ENCODE data around the gene NDUFB2.
"Not testable (repeated sequence)": the region's sequence is repeated elsewhere in the genome, so short reads cannot be mapped to it uniquely, and the experiment has no call there.

NDUFB2 gene

DNA sequence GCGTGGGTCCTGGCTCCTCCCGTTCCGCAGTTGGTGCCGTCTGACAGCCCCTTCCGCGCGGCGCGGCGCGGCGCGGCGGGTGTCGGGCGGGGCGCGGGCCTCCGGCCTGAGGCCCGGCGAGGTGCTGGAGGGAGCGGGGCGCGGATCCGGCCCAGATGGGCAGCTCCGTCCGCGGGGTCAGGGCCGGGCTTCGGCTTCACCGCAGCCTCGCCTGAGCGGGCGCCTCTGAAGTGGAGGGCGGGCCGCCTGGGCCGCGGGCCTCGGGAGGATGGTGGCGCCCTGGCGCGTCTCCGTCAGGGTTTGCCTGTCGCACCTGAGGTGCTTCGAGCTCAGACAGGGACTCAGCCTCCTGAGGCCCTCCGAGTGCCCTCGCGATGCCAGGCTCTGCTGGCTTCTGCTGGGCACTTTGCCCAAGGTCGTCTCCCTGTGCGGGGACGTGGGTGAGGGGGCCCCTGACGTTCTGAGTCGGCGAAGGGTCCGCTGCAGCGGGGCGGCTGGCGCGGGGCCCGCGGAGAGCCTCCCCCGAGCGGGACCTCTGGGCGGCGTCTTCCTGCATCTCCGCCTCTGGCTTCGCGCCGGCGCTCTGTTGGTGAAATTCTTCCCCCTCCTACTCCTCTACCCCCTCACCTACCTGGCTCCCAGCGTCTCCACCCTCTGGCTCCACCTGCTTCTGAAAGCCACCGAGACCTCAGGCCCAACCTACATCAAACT, 23.3 kb upstream of the NDUFB2 start:
- peak; percentile 83 for DNase-seq

DNA sequence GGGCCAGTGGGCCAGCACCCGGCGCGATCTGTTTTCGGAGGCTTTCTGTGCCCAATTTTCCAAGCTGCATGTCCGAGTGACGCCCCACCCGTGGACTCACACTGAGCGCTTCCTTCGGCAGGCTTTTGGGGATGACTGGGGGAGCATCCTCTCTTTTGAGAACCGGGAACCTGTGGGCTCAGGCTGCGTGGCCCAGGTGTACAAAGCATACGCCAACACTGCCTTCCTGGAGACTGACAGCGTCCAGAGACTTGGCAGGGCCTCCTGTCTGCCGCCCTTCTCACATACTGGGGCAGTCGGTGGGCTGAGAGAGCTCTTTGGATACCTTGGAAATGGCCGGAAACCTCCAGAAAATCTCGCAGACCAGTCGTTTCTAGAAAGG, 22.7 kb upstream of the NDUFB2 start:
- no peak for DNase-seq

DNA sequence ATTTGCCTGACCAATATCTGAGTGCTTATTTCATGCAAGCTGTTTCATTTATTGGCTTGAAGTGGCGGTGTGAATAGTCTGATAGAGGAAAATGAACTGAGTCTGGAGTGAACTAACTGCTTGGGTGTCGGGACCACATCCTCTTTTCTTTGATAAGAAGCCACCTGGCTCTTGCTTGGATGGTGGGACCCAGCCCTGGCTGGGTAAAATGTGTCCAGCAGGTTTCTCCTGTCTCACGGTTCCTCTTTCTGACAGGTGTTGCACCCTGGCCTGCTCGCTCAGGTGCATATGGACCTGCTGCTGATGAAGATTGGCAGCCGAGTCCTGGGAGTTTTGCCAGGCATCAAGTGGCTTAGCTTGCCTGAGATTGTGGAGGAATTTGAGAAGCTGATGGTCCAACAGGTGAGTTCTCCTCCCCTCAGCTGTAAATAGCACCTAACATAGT, 22.1 kb upstream of the NDUFB2 start:
- DNase-seq: no peak

DNA sequence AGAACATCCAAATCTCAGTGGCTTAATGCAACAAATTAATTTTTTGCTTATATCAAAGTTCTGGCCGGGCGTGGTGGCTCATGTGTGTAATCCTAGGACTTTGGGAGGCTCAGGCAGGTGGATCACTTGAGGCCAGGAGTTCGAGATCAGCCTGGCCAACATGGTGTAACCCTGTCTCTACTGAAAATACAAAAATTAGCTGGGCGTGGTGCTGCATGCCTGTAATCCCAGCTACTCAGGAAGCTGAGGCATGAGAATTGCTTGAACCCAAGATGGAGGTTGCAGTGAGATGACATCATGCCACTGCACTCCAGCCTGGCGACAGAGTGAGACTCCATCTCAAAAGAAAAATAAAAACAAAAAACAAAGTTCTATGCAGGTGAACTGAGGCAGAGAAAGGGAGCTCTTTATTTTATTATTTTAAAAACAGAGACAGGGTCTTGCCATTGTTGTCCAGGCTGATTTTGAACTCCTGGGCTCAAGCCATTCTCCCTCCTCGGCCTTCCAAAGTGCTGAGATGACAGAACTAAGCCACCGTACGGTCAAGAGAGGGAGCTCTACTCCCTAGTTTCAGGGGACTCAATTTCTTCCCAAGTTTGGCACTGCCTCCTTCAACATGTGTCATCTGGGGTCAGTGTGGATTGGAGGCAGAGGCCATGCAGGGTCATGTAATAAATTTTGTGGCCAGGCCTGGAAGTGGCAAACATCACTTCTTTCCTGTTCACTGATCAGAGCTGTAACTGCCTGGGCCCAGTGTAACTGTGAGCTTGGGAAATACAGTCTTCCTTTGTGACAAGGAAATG, 21.4 kb upstream of the NDUFB2 start:
- DNase-seq: no peak

DNA sequence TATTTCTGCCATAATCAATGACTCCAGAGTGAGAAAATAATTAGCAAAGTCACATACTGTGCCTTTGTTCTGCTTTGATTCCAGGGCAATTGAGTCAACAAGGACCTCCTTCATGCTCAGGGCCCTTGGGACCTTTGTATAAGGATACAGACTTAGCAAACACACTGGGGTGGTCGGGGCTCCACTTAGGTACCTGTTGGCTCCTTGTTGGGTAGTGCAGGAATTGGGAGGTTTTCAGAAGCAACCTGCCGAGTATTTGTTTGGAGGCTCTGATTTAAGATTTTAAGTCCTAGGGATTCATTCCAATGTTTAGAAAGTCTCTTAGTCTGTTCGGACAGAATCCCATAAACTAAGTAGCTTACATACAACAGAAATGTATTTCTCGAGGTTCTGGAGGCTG, 20.8 kb upstream of the NDUFB2 start:
- DNase-seq: no peak

DNA sequence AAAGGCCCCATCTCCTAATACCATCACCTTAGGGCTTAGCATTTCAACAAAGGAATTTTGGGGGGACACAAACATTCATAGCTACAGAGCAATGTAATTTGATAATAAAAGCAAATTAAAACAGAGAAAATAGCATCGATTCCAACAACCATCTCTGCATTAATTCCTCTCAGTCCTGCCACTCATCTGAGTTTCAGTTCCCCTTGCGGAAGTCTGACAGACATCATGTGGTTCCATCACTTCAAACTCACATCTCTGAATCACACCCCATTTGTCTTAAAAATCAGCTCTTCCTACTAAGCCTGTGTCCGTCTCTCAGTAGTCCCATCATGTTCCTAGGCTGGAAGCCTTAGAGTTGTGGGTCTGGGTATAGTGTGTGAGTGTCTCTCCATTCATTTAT, 20.2 kb upstream of the NDUFB2 start:
- no peak for DNase-seq

DNA sequence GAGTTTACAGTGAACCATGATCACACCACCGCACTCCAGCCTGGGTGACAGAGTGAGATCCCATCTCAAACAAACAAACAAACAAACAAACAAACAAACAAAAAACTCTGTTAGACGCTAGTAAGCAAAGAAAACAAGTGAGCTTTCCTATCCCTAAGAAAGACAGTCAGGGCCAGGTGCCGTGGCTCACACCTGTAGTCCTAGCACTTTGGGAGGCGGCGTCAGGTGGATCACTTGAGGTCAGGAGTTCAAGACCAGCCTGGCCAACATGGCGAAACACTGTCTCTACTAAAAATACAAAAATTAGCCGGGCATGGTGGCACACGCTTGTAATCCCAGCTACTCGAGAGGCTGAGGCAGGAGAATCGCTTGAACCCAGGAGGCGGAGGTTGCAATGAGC, 19.6 kb upstream of the NDUFB2 start:
- not testable (repeated sequence) for DNase-seq

DNA sequence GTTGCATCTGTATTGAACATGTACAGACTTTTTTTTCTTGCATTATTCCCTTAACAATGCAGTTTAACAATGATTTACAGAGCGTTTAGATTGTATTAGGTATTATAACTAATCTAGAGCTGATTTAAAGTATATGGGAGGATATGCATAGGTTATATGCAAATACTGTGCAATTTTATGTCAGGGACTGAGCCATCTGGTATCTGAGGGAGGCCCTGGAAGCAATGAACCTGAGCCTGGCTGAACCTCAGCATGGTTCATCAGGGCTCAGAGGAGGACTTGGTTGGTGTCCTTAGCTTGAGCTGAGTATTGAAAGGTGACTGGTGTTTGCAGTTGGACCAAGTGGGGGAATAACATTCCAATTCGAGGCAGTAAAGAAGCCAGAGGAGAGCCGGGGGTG, 19.0 kb upstream of the NDUFB2 start:
- no peak for DNase-seq

DNA sequence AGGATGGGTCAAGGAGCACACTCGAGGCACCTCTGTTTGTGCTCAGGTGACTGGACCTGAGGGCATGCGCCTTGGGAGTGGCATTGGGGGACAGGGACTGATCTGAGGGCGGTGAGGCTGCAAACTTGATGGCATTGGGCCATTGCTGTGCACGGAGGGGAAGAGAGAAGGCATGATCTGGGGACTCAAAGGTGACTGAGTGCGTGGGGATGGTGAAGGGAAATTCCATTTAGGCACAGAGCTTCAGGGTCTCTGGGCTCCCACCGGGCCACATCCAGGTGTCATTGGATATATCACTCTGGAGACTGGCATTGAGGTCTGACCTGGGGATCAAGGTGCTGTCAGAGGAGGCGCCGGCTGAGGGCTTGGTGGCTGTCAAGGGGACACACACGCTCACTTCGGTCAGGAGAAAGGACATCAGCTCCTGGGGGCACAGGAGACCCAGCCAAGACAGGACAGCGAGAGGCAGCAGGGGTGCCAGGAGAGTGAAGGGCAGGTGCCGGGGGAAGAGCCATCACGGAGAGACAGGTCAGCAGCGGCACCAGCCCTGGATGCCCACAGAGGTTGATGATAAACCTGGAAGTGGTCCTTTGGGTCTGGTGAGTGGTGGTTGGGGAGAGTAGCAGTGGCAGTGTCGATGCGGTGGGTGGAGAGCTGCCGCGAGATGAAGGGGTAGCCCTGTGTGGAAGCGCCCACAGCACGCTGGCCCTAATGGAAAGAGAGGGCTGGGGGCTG, 18.3 kb upstream of the NDUFB2 start:
- DNase-seq: no peak

DNA sequence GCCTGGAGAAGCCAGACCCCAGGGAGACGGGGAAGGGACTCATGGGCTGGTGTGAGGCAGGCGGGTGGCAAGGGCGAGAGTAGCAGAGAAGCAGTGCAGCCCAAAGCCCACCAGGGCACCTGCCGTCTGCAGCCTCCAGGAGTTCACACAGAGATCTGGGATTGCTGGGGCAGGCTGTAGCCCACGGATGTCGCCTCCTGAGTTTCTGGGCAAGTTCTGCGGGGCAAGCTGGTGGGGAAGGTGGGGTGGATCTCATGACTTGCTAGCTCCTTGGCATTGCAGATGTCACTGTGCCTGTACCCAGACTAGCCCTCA, 17.7 kb upstream of the NDUFB2 start:
- DNase-seq: no peak

DNA sequence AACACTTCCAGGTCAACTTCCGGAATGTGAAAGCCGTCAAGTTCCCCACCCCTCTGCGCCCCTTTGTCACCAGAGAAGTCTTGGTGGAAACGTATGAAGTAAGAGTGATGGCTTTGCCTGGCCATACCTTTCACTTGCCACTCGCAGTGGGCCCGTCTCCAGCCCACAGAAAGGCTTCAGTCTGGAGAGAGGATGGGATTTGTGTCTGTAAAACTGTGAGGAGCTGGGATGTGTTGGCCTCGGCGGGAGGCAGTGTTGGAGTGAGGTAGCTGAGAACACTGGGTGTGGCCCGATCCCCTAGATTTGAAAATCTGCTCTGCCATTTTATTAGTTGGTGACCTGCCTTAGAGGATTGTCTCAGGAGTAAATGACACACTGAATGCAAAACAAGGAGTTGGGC, 17.3 kb upstream of the NDUFB2 start:
- DNase-seq: no peak

DNA sequence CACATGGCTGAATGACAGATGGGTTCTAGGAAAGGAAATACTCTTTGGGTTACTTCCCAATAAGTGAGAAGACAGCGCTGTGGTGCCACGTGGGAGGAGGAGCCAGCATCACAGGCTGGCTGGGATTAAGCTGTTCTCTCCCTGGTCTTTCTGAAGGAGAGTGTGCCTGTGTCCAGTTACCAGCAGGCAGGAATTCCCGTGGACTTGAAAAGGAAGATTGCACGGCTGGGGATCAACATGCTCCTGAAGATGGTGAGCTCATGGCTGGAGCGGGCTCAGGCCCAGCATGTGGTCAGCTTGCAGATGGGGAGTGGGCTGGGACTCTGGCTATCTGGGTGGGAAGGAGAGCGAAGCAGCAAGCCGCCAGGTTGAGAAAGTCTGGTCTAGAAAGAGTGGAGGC, 15.6 kb upstream of the NDUFB2 start:
- no peak for DNase-seq

DNA sequence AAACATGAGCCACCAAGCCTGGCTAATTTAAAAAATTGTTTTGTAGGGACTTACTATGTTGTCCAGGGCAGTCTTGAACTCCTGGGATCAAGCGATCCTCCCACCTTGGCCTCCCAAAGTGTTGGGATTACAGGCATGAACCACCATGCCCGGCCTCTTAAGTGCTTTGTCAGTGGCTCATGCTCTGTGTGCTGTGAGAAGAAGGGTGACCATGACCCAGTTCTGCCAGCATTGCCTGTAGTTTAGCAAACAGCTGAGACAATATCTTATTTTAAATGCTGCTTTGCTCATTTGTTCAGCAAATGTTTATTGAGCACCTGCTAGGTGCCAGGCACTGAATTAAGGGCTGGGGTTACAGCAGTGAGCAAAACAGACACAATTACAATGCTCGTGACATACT, 14.7 kb upstream of the NDUFB2 start:
- no peak for DNase-seq

DNA sequence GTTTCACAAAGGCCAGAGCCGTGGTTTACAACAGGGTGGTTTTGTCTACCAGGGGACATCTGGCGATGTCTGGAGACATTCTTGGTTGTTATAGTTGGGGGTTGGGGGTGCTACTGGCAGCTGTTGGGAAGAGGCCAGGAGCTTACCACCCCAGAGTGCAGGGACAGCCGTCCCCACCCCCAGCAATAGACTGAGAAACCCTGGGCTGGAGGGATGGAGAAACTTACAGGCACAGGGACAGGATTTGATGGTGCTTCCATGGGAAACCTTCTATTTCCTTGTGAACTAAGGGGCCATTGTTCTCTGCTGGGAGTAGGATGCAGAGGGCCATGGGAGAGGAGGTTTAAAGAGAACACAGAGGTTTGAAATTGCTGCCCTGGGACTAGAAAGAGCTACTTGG, 12.9 kb upstream of the NDUFB2 start:
- DNase-seq: no peak

DNA sequence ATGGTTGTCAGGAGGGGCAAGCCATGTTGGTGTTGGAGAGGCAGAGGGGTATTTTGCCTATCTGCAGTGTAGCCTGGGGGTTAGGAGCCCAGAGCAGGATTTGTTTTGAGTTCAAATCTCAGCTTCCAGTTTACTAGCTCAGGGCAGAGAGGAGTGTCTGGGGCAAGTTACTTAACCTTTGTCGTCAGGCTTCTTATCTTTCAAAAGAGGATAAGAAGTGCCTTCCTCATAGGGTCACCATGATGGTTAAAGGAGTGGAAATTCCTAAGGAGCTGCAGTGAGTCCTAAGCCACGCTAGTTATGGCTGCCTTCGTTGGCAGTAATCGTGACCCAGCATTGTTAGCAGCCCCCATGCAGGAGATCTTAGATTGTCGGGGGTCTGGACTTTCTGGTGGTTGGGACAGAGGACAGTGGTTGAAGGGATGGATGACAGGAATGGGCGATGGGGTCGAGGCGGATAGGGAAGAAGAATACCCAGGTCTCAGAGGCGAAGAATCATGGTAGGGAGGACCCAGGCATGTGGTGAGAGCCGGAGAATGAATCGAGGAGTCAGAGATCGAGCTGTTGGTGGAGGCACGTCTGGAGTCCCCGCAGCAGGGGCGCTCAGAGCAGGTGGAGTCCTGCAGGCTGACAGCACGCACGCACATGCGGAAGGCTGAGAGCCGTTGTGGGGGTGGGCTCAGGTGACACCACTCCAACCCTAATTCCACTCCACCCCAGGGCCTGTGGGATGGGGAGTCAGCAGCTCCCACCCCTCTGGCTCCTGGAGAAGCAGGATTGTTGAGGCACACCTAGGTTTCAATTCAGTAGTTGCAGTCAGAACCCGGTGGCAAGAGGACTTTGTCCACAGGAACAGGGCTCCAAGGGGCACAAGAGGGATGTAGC, 12.2 kb upstream of the NDUFB2 start:
- DNase-seq: no peak

DNA sequence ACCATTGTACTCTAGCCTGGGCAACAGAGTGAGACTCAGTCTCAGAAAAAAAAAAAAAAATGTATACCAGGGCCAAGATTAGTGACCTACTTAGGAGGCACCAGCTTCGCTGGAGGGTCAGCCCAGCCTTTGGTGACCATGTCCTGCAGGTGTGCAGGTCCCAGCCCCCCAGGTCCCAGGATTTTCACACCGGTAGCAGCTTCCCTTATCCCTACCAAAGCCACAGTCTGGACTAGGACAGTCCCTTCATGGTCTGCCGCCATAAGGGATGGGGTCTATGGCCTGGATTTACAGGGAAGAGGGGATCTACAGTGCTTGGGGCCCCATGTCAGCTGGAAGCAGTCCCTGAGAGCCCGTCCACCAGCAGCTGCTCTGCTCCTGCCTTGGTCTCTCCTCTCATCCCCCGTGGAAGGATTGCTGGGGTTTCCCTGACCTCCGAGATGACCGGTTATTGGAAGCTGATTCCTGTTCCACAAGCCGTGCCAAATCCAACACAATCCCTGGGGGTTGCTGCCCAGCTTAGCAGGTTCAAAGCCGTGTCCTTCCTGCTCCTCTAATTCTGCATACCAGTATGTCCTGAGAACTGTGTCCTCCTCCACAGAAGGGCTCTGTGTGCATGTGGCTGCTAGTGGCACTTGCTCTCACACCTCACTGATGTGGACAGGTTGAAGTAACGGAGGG, 11.0 kb upstream of the NDUFB2 start:
- DNase-seq: no peak

DNA sequence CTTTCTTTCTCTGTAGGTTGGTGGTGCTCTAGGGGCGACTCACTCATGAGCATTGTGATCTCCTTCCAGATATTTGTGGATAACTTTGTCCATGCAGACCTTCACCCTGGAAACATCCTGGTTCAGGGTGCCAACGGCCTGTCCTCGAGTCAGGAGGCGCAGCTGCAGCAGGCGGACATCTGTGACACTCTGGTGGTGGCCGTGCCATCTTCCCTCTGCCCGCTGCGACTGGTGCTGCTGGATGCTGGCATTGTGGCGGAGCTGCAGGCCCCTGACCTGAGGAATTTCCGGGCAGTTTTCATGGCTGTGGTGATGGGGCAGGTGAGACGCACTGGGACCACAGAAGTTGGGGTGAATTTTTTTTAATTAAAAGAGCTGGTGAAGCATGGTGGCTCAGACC, 9.6 kb upstream of the NDUFB2 start:
- no peak for DNase-seq

DNA sequence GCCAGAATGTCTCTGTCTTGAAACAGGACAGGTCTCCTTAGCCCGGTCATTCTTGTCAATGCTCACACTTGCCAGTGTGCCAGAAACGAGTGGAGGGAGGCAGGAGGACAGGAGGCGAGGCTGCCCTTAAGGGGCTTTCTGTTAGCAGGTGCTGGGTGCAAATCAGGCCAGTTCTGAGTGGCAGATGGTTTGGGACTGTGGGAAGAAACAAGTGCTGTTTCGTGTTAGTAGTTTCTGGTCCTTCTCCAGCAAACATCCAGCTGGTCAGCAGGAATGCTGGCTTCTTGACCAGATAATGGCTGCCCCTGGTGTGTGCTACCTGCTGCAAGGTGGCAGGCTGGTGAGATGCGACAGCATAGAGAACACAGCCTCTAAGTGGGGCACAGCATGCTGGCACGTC, 8.2 kb upstream of the NDUFB2 start:
- DNase-seq: no peak

DNA sequence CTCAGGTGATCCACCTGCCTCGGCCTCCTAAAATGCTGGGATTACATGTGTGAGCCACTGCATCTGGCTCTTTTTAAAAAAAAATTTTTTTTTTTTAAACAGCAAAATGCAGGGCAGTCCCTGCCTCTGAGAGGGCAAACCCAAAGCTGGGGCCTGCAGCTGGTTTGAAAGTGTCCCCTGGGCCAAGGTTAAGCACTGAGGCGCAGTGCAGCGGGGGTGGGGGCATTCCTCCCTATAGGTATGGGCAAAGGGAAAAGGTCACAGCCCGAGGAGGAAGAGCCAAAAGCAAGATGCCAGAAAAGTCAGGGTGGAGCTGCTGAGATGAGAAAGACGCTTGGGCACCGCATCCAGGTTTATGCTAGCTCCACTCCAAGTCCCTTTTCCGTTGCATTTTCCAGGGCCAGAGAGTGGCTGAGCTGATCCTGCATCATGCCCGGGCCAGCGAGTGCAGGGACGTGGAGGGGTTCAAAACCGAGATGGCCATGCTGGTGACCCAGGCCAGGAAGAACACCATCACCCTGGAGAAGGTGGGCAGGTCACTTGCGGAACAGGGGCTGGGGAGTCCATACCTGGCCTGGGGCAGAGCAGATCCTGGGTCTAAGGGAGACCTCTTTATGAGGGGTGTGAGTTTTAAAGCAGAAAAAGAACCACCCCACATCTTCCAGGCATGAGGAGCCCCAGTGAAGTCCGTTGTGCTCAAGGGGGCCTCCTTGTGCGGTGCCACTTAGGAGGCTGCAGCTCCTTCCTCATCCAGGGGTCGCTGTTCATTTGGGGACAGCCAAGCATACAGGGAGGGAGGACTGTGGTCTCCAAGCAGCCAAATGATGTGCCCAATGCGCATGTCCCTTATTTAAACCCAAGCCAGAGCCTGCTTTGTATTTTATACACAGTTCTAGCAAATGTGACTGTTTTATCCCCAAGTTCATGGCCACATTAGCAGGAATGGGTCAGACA, 7.0 kb upstream of the NDUFB2 start:
- no peak for DNase-seq

DNA sequence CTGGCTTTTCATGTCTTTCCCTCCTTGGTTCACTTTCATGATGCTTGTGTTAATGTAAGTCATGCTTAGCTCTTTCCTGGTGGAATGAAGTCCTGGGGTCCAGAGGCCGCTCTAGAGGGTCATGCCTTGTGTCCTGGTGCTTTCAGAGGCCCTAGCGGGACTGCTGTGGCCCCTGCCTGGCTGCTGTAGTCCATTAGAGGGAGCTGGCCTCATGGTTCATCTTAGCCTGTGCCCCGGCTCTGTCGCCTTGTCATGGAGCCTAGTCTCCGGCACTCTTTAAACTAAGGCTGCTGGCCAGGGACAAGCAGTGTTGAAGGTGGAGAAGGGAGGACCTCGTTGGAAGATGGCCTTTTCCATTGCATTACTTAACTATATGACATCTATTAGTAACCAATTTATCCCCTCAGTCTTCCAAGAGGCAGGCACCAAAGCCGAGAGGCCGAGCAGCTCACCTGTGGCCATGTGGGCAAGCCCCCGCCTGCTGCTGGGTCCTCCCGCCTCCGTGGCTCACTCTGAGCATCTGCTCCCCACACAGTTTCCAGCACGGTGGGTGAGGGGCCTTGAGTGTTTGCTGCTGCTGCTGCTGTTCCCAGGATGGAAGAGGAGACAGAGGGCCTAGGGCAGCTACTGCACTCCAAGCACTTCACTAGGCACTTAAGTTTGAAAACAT, 5.0 kb upstream of the NDUFB2 start:
- DNase-seq: no peak

DNA sequence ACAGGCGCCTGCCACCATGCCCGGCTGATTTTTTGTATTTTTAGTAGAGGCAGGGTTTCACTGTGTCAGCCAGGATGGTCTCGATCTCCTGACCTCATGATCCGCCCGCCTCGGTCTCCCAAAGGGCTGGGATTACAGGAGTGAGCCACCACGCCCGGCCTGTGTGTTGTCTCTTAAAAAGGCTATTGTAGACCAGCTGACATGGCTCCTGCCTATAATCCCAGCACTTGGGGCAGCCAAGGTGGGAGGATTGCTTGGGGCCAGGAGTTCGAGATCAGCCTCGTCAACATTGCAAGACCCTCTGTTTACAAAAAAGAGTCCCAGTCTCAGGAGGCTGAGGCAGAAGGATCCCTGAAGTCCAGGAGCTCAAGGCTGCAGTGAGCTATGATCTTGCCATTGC, 2.7 kb upstream of the NDUFB2 start:
- not testable (repeated sequence) for DNase-seq

Data from activated T-cell treated with anti-CD3 and anti-CD28 coated beads, Interleukin-2, amount 50 U/mL, for 1 hour (primary cell).